Middle frontal gyrus (tissue), 1 donor: ENCODE measurements around the gene TM2D1.

Experiments
- DNase-seq: peaks from one replicate; pipeline ENCODE4 v3.0.0-alpha.2; 2015; ENCODE audit warnings: low spot score; ENCODE audit errors: extremely low spot score

TM2D1 gene

GRCh38 chr1:61645476-61645875, 79.5 kb downstream of the TM2D1 start:
- DNase-seq = peak; percentile 22

GRCh38 chr1:61644303-61644702, 80.6 kb downstream of the TM2D1 start:
- no peak for DNase-seq

- DNase-seq = no peak
Observed at GRCh38 chr1:61642475-61643232, 82.3 kb downstream of the TM2D1 start.

- DNase-seq = peak; percentile 33
Observed at GRCh38 chr1:61641578-61642336, 83.2 kb downstream of the TM2D1 start.

- no peak for DNase-seq
Observed at GRCh38 chr1:61640531-61641530, 84.1 kb downstream of the TM2D1 start.

GRCh38 chr1:61639608-61640336, 85.2 kb downstream of the TM2D1 start:
- DNase-seq = no peak

GRCh38 chr1:61638911-61639605, 85.9 kb downstream of the TM2D1 start:
- DNase-seq = no peak

- DNase-seq = no peak
Observed at GRCh38 chr1:61638296-61638695, 86.6 kb downstream of the TM2D1 start.

- no peak for DNase-seq
Observed at GRCh38 chr1:61637470-61637869, 87.5 kb downstream of the TM2D1 start.

- no peak for DNase-seq
Observed at GRCh38 chr1:61636814-61637213, 88.1 kb downstream of the TM2D1 start.

GRCh38 chr1:61636376-61636775, 88.6 kb downstream of the TM2D1 start:
- DNase-seq = no peak

- no peak for DNase-seq
Observed at GRCh38 chr1:61635557-61635956, 89.4 kb downstream of the TM2D1 start.

- no peak for DNase-seq
Observed at GRCh38 chr1:61631436-61631835, 93.5 kb downstream of the TM2D1 start.
